ENCODE results near the gene SLC7A8.

GRCh38 chr14:23115918-23116317 lies 67.5 kb downstream of the SLC7A8 start:
- TF ChIP-seq CTCF (IDR thresholded peaks at IDR 0.05): no peak
- no peak for TF ChIP-seq POLR2AphosphoS5 (IDR thresholded peaks at IDR 0.05)

Data from breast epithelium (tissue), 3 donors.